GM15510 (cell line): ENCODE results near the gene CDH4.

ENCODE experiments used
- POLR2A ChIP-seq: IDR thresholded peaks from 3 replicates; pipeline ENCODE4 v1.6.1; 2011; ENCODE audit warnings: borderline replicate concordance; ENCODE audit not compliant: insufficient read length; ENCODE audit errors: extremely low read depth

CDH4 gene

DNA sequence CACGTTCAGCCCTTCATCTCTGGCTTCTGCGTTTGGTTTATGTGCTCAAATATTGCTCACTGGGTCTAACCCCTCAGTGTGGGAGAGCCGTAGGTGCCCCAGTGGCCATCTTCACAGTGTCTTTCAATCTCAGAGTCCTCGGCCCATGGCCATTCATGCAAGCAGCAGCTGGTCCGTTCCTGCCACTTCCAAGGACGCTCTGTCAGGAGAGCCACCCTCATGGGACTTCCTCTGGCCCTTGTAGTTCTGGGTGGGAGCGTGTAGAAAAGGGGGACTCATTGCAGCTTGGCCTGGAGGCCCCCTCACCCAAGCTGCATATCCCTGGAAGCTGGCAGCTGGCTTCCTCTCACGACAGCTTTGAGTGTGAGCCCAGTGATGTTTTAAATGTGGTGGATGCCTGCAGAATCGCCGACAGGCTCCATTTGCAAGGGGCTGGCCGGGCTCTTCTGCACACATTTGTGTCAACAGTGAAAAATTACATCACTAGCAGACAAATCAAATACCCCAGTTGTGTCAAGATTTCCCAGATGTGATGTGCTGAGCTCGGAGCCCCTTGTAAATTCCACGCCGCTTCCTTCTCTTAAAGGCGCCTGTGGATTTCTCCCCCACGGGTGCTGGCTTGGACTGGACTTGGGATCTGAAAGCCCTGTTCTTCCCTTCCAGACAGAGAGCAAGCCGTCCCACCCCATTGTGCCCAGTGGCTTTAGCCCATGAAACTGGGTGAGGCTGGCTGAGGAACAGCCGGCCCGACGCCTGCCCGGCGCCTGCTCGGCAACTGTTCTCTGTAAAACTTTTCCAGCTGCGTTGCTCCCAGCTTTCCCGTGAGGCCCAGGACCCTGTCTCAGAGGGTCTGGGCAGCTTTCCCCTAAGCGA lies 453.6 kb downstream of the CDH4 start:
- TF ChIP-seq POLR2A, result no peak

DNA sequence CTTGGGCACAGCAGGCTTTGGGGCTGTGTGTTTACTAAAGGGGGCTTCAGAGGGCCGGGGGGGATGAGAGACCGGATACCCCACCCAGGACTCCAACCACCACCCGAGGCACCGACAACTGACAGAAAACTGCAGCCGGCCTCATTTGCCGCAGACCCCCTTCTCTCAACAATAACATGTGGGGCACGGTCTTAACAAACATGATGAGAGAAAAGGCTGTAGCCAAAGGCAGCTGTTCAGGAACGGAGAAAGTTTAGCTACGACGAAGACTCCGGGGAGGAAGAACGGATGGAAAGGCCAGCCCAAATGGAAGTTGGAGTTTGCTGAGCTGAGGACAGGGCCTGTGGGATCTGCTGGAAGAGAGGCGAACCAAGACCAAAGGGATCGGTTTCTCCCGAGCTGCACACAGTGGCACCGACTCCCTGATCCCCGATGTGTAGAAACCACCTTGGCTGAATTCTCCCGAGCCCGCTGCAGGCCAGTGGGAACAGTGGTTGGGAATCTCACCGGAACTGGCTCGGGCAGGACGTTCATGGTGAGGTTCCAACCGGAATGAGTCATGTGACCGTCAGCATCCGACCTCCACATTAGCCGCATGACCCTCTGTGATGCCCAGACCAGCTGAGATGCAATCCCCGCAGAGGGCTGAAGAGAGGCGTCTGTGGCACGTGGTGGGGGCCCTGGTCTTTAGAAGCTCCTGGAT lies 454.3 kb downstream of the CDH4 start:
- no peak for TF ChIP-seq POLR2A

DNA sequence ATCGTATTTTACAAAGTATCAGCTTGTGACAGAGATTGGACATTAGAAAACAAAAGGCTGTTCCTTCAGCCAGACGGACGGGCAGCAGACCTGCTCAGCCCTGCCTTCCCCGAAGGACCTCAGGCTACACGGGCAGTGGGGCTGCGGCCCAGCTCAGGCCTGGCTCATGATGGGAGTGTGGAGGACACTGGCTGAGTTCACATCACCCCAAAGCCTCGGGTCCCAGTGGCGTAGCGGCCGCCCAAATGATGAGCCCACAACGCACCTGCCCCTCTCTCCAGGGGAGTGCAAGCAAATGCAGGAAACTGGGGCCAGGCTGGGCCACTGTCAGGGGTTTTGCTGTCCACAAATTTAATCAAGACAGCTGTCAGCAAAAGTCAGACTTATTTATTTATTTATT lies 456.8 kb downstream of the CDH4 start:
- no peak for TF ChIP-seq POLR2A

DNA sequence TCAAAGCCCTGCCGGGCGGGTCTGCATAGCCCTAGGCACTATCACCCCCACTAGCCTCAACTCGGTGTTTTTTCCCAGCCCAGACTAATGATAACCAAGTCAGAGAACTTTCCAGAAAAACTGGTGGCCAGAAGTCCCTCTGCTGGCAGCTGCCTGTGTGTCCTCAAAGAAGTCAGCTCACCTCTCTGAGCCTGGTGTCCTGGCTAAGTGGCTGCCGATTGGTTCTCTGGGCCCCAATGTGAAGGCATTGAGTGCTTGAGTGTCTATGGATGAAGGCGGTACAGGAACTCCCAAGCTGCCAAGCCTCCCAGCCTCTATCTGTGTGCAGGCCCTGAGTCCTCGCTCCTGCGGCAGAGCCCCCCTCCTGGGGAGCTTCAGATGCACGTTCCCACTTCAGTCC lies 458.0 kb downstream of the CDH4 start:
- TF ChIP-seq POLR2A, result no peak

DNA sequence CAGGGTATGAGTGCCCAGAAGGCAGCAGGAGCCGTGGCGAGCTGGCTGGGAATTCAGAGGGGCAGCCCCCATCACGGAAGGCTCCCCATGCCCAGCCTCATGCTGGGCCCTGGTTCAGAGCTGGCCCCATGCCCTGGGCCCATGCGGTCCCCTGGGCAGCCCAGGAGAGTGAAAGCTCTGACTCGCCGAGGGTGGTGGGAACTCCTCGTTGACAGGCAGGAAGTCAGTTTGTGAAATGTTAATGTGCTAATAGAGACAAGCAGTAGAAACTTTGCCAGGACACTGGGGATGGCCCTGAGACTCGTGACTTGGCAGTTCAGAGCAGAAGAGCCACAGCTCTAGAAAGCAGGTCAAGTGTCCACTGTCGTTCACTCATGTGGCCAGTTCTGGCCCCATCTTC lies 460.6 kb downstream of the CDH4 start:
- no peak for TF ChIP-seq POLR2A

DNA sequence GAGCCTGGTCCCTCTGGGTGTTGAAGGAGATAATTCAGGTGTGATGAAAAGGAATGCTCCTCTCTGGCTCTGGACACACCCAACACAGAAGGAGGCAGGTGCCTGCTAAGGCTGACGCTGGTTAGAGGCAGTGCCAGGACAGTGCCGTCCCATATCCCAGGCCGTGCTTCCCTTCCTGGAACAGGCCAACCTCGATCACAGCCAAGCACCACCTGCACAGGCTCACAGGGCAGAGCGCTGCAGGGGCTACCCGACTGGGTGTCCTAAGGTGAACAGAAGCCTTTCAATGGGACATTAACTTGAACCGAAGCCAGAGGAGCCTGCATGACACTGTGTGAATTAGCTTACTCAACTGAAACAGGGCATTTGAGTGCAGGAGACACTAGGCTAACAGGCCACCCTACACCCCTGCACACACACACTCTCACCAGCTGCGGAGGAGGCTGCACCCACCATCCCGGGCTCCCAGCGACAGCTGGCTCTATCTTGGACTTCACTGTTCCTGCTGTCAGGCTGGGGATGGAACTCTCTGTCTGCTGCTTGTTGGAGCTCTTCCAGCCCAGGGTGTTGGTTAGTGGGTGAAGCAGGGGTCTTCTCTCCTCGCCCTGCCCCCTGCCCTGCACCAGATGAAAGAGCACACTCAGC lies 466.4 kb downstream of the CDH4 start:
- no peak for TF ChIP-seq POLR2A

DNA sequence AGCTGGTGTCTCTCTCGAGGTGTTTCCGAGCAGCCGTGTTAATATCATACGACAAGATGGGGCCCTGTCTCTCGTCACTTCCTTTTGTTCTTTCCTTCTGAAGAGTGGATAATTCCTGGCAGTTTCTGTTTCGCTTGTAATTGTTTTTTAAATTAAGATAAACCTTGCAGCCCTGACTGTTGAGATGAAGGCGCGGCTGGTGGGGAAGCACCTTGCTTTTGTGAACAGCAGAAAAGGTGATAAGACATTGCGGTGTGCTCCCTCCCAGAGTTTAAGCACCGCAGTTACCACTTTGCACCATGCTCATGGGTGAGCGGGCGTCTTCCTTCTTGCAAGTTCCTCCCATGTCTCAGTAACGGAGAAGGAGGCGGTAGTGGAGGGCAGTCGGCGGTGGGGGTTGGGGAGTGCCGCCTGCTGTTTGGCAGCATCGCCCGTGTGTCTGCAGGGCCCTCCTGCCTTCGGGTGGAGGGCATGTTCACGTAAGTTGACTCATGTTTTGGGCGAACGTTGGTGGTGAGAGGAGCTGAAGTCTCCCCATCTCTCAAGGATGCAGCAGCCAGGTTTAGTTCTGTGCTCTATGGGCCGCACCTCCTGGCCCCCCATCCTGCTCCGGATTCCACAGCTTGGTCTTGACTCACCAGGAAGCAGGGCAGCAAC lies 467.8 kb downstream of the CDH4 start:
- TF ChIP-seq POLR2A, result no peak

DNA sequence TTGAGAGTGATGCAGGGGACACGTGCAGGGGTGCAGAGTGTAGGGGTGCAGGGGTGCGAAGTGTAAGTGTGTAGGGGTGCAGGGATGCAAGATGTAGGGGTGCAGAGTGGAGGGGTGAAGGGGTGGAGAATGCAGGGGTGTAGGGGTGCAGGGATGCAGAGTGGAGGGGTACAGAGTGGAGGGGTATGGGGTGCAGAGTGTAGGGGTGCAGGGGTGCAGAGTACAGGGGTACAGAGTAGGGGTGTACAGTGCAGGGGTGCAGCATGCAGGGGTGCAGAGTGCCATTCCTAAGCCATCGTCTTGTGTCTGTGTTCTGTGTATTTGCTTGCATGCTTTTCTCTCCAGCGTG lies 468.3 kb downstream of the CDH4 start:
- no peak for TF ChIP-seq POLR2A

DNA sequence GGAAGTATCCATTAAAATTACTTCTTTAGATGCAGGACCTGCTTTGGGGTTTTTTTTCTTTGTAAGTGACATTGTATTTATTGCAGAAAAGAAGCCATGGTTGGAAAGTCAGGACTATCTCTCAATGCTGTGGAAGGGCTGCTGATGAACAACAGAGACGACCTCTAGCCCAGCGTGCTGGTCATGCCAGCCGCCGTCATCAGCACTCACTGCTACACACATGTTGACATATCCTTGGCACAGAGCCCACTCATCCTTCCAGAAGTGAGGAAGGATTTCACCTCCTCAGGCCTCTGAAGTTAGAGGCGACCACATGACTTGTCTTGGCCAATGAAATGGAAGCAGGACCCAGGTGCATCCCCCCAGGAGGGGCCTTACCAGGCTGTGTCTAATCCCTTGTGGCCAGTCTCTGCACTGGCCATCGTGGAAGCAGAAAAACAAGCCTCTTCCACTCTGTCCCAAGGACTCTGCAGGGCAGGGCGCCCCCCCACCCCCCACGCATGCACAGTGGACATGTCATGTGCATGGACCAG lies 470.2 kb downstream of the CDH4 start:
- TF ChIP-seq POLR2A, result no peak

DNA sequence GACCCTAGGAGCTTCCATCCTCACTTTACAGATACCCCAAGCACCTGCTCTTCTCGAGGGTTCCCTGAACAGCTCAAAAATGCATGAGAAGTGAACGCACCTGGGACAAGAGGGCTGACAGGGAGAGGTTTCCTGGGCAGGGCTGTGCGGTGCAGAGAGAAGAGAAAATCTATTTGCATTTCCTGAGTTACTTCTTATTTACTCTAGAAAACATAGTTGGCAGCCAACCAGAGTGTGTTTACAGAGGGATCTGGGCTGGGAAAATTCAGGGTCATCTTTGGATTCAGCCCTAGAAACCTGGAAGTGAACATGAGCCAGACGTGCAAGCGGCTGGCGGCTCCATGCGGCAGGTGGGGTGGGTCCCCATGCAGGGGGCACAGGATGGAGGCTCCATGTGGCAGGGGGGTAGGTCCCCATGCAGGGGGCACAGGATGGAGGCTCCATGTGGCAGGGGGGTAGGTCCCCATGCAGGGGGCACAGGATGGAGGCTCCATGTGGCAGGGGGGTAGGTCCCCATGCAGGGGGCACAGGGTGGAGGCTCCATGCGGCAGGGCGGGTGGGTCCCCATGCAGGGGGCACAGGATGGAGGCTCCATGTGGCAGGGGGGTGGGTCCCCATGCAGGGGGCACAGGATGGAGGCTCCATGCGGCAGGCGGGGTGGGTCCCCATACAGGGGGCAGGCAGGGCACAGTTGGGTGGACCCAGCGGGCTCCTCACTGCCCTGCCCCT lies 471.6 kb downstream of the CDH4 start:
- no peak for TF ChIP-seq POLR2A

DNA sequence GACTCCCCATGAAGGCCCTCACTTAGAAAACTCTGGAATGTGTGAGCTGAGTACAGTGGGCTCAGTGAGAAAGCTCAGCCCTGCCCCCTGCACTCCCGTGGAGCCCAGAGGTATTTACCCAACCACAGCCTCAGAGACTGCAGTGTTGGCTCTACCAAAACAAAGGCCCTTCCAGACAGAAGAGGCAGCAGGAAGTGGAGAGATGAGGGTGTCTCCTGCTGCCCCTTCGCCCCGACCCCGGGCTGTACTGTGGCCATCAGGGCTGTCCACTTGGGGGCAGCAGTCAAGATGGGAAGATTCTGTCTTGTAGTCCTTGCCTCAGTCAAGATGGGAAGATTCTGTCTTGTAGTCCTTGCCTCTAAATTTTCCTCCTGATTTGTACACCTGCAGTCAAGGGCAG lies 472.3 kb downstream of the CDH4 start:
- TF ChIP-seq POLR2A, result no peak

DNA sequence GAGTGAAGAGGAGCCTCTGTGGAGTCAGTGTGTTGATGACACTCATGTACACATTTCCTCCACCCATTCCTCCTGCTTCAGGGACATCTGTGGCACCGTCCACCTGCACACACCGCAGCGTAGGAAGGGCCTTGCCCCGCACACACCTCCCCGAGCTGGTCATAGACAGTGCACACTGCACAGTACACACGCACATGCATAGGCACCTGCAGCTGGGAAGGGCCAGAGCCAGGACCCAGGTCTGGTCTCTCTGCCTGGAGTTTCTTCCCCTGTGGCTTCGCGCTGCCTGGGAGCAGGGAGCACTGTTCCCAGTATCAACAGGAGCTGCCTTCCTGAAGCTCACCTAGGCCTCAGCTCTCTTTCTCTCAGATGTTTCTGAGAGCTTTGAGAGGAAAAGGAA lies 473.1 kb downstream of the CDH4 start:
- TF ChIP-seq POLR2A, result no peak

DNA sequence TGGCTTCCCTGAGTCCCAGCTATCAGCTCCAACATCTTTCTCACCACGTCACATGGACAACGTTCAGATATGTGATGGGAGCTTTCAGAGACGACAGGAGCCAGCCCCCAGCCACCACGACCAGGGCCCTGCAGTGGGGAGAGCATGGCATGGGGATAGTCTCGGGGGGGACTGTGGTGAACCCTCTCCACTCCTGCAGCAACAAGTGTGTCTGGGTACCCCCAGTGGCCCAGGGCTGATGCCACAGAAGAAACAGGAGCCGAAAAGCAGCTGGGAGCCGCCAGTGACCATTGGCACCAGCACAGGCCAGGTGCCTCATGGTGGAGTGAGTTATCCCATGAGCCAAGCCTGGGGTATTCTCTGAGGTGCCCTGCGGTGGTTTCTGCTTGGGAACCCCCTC lies 473.9 kb downstream of the CDH4 start:
- no peak for TF ChIP-seq POLR2A

DNA sequence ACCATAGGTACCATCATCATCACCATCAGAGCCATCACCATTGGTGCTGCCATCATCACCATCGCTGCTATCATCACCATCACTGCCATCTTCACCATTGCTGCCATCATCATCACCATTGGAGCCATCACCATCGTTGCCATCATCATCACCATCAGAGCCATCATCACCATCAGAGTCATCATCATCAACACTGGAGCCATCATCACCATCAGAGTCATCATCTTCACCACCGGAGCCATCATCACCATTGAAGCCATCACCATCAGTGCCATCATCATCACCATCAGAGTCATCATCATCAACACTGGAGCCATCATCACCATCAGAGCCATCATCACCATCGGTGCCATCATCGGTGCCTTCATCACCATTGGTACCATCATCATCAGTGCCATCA lies 474.9 kb downstream of the CDH4 start:
- no peak for TF ChIP-seq POLR2A
